ENCODE results near the gene SDHAF4. TPM values are rescaled to one million over a fixed set of nuclear protein-coding genes. Genes with fewer than 3 reads are reported as not detected.
A peak's percentile ranks its signal among the peaks of the same experiment; 100 is the strongest.
"Not testable (repeated sequence)": the region's sequence is repeated elsewhere in the genome, so short reads cannot be mapped to it uniquely, and the experiment has no call there.

SDHAF4 gene
- total RNA-seq: 2.4 TPM

- peak; percentile 76 to 96 (median 92) for DNase-seq (ENCODE audit: low read depth in 2 of 3, low spot score in 2 of 3)
Observed at GRCh38 chr6:70566751-70567382, at the start of gene SDHAF4. TSS of gene SDHAF4 (plus strand) at chr6:70566930. CDS start at chr6:70566941, 11 bp downstream.

GRCh38 chr6:70518723-70519122, 48.0 kb upstream of the SDHAF4 start:
- no peak for DNase-seq (ENCODE audit: low read depth in 2 of 3, low spot score in 2 of 3)

GRCh38 chr6:70520575-70520974, 46.2 kb upstream of the SDHAF4 start:
- DNase-seq (ENCODE audit: low read depth in 2 of 3, low spot score in 2 of 3): peak in 2 of 3 donors; percentile 15 to 49

GRCh38 chr6:70524721-70525286, 41.9 kb upstream of the SDHAF4 start:
- no peak for DNase-seq (ENCODE audit: low read depth in 2 of 3, low spot score in 2 of 3)

- DNase-seq (ENCODE audit: low read depth in 2 of 3, low spot score in 2 of 3): no peak
Observed at GRCh38 chr6:70527071-70527737, 39.5 kb upstream of the SDHAF4 start.

GRCh38 chr6:70530023-70530422, 36.7 kb upstream of the SDHAF4 start:
- DNase-seq (ENCODE audit: low read depth in 2 of 3, low spot score in 2 of 3): no peak

GRCh38 chr6:70531133-70531532, 35.6 kb upstream of the SDHAF4 start:
- DNase-seq (ENCODE audit: low read depth in 2 of 3, low spot score in 2 of 3): no peak

GRCh38 chr6:70537266-70537665, 29.5 kb upstream of the SDHAF4 start:
- no peak for DNase-seq (ENCODE audit: low read depth in 2 of 3, low spot score in 2 of 3)

GRCh38 chr6:70538376-70538775, 28.4 kb upstream of the SDHAF4 start:
- no peak for DNase-seq (ENCODE audit: low read depth in 2 of 3, low spot score in 2 of 3)

GRCh38 chr6:70547313-70547712, 19.4 kb upstream of the SDHAF4 start:
- peak in 2 of 3 donors; percentile 10 to 13 for DNase-seq (ENCODE audit: low read depth in 2 of 3, low spot score in 2 of 3)

GRCh38 chr6:70547905-70548304, 18.8 kb upstream of the SDHAF4 start:
- DNase-seq (ENCODE audit: low read depth in 2 of 3, low spot score in 2 of 3): no peak

- DNase-seq (ENCODE audit: low read depth in 2 of 3, low spot score in 2 of 3): no peak
Observed at GRCh38 chr6:70549327-70549726, 17.4 kb upstream of the SDHAF4 start.

GRCh38 chr6:70551566-70551965, 15.2 kb upstream of the SDHAF4 start:
- no peak for DNase-seq (ENCODE audit: low read depth in 2 of 3, low spot score in 2 of 3)

- not testable (repeated sequence) for DNase-seq (ENCODE audit: low read depth in 2 of 3, low spot score in 2 of 3)
Observed at GRCh38 chr6:70552286-70552940, 14.3 kb upstream of the SDHAF4 start.

GRCh38 chr6:70552974-70553373, 13.8 kb upstream of the SDHAF4 start:
- DNase-seq (ENCODE audit: low read depth in 2 of 3, low spot score in 2 of 3): no peak

- DNase-seq (ENCODE audit: low read depth in 2 of 3, low spot score in 2 of 3): no peak
Observed at GRCh38 chr6:70557998-70558397, 8.7 kb upstream of the SDHAF4 start.

GRCh38 chr6:70562401-70562800, 4.3 kb upstream of the SDHAF4 start:
- not testable (repeated sequence) for DNase-seq (ENCODE audit: low read depth in 2 of 3, low spot score in 2 of 3)

GRCh38 chr6:70563530-70563929, 3.2 kb upstream of the SDHAF4 start:
- no peak for DNase-seq (ENCODE audit: low read depth in 2 of 3, low spot score in 2 of 3)

GRCh38 chr6:70574643-70575042, 7.9 kb downstream of the SDHAF4 start:
- DNase-seq (ENCODE audit: low read depth in 2 of 3, low spot score in 2 of 3): no peak

- no peak for DNase-seq (ENCODE audit: low read depth in 2 of 3, low spot score in 2 of 3)
Observed at GRCh38 chr6:70575899-70576495, 9.3 kb downstream of the SDHAF4 start.

GRCh38 chr6:70586114-70586513, 19.4 kb downstream of the SDHAF4 start:
- no peak for DNase-seq (ENCODE audit: low read depth in 2 of 3, low spot score in 2 of 3)
